ENCODE data around the gene HAT1.

Gene HAT1

DNA sequence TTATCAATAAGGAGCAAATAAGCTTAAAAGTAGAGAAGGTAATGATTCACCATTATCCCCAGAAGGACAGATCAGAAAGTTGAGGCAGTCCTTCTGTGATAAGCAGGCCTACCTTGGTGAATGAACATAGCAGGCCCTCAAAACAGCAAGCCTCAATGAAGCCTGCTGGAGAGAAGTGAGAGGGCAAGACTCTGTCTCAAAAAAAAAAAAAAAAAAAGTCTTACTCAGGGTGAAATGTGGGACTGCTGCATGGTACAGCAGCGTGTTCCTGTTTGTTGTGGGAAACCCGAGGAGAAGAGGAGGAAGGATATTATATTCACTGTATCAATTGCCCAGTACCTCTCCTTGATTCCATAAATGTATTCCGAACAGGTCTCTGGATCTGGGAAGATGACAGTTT, 8.7 kb upstream of the HAT1 start:
- TF ChIP-seq, protein P1, sequence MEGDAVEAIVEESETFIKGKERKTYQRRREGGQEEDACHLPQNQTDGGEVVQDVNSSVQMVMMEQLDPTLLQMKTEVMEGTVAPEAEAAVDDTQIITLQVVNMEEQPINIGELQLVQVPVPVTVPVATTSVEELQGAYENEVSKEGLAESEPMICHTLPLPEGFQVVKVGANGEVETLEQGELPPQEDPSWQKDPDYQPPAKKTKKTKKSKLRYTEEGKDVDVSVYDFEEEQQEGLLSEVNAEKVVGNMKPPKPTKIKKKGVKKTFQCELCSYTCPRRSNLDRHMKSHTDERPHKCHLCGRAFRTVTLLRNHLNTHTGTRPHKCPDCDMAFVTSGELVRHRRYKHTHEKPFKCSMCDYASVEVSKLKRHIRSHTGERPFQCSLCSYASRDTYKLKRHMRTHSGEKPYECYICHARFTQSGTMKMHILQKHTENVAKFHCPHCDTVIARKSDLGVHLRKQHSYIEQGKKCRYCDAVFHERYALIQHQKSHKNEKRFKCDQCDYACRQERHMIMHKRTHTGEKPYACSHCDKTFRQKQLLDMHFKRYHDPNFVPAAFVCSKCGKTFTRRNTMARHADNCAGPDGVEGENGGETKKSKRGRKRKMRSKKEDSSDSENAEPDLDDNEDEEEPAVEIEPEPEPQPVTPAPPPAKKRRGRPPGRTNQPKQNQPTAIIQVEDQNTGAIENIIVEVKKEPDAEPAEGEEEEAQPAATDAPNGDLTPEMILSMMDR (conservative IDR thresholded peaks at IDR 0.05; ENCODE audit: low read length): no peak
- H3K4me3 ChIP-seq (ENCODE audit: low read length): no peak overlapping the region
- no peak for DNase-seq (ENCODE audit: low read depth)

DNA sequence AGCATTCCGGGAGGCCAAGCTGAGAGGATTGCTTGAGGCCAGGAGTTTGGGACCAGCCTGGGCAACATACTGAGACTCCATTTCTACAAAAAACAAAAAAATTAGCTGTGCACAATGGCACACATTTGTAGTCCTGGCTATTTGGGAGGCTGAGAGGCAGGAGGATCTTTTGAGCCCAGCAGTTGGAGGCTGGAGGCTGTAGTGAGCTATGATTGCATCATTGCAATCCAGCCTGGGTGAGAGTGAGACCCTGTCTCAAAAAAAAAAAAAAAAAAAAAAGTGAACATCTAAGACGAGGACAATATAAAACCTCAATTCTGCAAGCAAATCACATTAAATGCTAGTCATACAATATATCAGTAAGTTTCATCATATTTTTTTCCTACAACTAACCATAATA, 2.8 kb upstream of the HAT1 start:
- no peak for DNase-seq (ENCODE audit: low read depth)
- no peak overlapping the region for H3K4me3 ChIP-seq (ENCODE audit: low read length)
- TF ChIP-seq, protein P1 (conservative IDR thresholded peaks at IDR 0.05; ENCODE audit: low read length): no peak

DNA sequence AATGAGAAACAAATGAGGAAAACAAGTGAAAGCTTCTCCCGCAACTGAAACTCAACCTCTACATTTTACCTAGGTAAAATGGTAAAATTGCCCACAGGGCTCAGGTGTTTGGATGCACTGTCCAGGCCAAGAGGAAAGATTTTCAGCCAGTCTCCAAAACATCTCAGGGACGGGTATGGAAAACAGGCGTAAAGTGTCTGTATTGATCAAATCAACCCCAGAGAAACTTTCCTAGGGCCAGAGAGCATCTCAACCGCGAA, 361 bp upstream of the HAT1 start:
- TF ChIP-seq, protein P1 (conservative IDR thresholded peaks at IDR 0.05; ENCODE audit: low read length): no peak
- peak overlapping the region; percentile 62 for H3K4me3 ChIP-seq (ENCODE audit: low read length)
- DNase-seq (ENCODE audit: low read depth): no peak

DNA sequence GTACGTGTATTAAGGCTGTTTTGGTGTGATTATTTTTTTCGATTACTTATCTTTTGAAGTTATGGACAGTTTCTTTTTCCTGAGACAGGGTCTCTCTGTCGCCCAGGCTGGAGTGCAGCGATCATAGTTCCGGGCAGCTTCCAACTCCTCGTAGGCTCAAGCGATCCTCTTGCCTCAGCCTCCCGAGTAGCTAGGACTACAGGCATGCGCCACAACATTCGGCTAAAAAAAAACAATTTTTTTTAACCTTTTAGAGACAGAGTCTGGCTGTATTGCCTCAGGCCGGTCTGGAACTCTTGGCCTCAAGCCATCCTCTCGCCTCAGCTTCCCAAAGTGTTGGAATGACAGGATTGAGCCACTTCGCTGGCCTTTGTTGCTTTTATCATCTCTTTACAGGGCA, 945 bp downstream of the HAT1 start:
- DNase-seq (ENCODE audit: low read depth): peak; percentile 60
- H3K4me3 ChIP-seq (ENCODE audit: low read length): peak overlapping the region; percentile 95
- TF ChIP-seq, protein P1 (conservative IDR thresholded peaks at IDR 0.05; ENCODE audit: low read length): no peak

DNA sequence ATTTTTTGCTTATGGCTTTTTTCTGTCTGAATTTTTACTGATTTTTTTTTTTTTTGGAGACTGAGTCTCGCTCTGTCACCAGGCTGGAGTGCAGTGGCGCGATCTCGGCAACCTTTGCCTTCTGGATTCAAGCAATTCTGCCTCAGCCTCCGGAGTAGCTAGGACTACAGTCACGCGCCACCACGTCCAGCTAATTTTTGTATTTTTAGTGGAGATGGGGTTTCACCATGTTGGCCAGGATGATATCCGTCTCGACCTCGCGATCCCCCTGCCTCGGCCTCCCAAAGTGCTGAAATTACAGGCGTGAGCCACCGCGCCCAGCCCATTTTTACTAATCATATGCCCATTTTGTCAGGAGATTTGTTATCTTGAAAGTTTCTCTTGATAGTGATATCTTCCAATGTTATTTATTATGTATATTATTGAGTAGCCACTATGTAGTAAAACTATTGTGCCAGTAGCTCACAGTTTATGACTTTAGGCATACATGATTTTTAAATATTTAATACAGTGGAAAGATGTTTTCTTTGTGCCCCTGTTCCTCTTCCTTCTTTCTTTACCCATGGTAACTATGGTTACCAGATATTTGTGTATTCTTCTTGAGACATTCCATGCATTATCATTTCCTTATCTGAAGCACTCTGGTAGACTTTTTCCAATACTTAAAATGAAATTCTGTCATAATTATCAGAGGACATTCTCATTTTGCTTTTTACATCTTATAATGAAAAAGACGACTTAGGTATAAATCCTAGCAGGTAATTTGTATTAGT, 2.1 kb downstream of the HAT1 start:
- no peak overlapping the region for H3K4me3 ChIP-seq (ENCODE audit: low read length)
- TF ChIP-seq, protein P1 (conservative IDR thresholded peaks at IDR 0.05; ENCODE audit: low read length): no peak
- no peak for DNase-seq (ENCODE audit: low read depth)

DNA sequence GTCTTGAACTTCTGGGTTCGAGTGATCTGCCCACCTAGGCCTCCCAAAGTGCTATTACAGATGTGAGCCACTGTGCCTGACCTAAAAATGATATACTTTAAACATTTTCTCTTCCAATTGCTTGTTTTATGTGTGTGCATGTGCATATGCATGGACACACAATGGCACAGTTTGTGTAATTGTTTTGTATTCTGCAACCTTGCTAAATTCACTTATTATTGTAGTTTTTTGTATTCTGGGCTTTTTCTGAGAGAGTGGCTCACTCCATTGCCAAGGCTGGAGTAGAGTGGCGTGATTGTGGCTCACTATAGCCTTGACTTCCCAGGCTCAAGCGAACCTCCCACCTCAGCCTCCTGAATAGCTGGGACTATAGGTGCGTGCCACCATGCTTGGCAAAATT, 8.1 kb downstream of the HAT1 start:
- no peak for DNase-seq (ENCODE audit: low read depth)
- no peak overlapping the region for H3K4me3 ChIP-seq (ENCODE audit: low read length)
- TF ChIP-seq, protein P1 (conservative IDR thresholded peaks at IDR 0.05; ENCODE audit: low read length): no peak

DNA sequence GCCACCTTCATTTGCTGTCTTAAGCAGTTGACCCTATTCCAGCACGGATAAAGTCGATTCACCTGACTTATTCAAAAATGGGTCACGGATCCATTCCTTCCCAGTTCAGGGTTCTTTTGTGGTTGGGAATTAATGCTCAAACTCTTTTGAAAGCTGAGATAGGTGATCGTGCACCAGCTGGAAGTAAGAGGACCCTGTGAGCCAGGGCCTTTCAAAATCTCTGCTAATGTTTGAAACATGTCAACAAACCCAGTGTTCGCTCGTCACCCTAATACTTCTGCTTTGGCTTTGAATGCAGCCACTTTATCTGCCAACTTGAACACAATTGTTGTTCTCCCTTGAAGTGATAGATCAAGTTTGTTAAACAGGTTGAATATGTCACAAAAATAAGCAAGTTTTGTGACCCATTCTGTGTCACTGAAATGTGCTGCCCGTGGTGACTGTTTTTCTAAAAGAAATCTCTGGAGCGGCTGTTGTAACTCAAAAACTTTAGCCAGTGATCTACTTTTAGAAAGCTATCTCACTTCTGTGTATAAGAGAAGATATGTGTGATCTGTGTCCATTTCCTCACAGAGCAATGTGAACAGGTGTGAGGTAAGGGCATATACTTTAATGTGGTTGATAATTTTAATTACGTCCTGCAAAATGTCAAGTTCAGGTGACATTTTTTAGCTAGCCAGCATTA, 16.9 kb downstream of the HAT1 start:
- H3K4me3 ChIP-seq (ENCODE audit: low read length): no peak overlapping the region
- TF ChIP-seq, protein P1 (conservative IDR thresholded peaks at IDR 0.05; ENCODE audit: low read length): no peak
- DNase-seq (ENCODE audit: low read depth): no peak
